HEK293 (cell line): ENCODE measurements around the gene ABCC12.

Experiments
- KLF8 ChIP-seq: fragments of 450-650 bp; formaldehyde crosslinking; IDR thresholded peaks from 2 replicates; pipeline ENCODE4 v1.5.1; 2016; ENCODE audit warnings: missing biosample characterization, missing genetic modification characterization
- PRDM1 ChIP-seq: fragments of 450-650 bp; formaldehyde crosslinking; IDR thresholded peaks from 2 replicates; pipeline ENCODE4; 2016; ENCODE audit warnings: missing biosample characterization, missing genetic modification characterization
- REST ChIP-seq: fragments of 450-650 bp; formaldehyde crosslinking; IDR thresholded peaks from 2 replicates; pipeline ENCODE4 v1.5.1; 2016; ENCODE audit warnings: missing biosample characterization, missing genetic modification characterization
- ZBTB8A ChIP-seq: fragments of 450-650 bp; formaldehyde crosslinking; IDR thresholded peaks from 2 replicates; pipeline ENCODE4 v1.5.1; 2016; ENCODE audit warnings: missing biosample characterization, missing genetic modification characterization
- ZNF510 ChIP-seq: fragments of 450-650 bp; formaldehyde crosslinking; IDR thresholded peaks from 2 replicates; pipeline ENCODE4 v1.5.1; 2018; ENCODE audit warnings: mild to moderate bottlenecking, missing genetic modification characterization, missing biosample characterization; ENCODE audit not compliant: insufficient replicate concordance
- TF ChIP-seq, protein P1 (sequence below): fragments of 450-650 bp; formaldehyde crosslinking; IDR thresholded peaks from 2 replicates; pipeline ENCODE4 v1.5.1; 2016; ENCODE audit warnings: missing biosample characterization, missing genetic modification characterization, borderline replicate concordance
- TF ChIP-seq, protein P2 (sequence below): fragments of 450-650 bp; formaldehyde crosslinking; IDR thresholded peaks from 2 replicates; pipeline ENCODE4 v1.5.1; 2016; ENCODE audit warnings: missing biosample characterization, missing genetic modification characterization
- TF ChIP-seq, protein P3 (sequence below): fragments of 450-650 bp; formaldehyde crosslinking; IDR thresholded peaks from 2 replicates; pipeline ENCODE4 v1.5.1; 2016; ENCODE audit warnings: missing biosample characterization, missing genetic modification characterization

DNA sequence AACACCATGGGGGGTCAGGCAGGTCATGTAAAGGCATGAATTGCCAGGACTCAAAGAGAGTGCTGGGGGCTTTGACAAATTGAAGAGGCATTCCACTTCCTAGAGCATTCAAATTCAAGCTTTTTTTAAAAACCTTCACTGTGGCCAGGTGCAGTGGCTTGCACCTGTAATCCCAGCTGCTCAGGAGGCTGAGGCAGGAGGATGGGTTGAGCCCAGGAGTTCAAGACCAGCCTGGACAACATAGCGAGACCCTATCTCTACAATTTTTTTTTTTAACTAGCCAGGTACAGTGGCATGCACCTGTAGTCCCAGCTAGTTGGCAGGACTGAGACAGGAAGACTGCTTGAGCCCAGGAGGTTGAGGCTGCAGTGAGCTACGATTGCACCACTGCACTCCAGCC is 17.2 kb downstream of the ABCC12 start:
- TF ChIP-seq, protein P1, sequence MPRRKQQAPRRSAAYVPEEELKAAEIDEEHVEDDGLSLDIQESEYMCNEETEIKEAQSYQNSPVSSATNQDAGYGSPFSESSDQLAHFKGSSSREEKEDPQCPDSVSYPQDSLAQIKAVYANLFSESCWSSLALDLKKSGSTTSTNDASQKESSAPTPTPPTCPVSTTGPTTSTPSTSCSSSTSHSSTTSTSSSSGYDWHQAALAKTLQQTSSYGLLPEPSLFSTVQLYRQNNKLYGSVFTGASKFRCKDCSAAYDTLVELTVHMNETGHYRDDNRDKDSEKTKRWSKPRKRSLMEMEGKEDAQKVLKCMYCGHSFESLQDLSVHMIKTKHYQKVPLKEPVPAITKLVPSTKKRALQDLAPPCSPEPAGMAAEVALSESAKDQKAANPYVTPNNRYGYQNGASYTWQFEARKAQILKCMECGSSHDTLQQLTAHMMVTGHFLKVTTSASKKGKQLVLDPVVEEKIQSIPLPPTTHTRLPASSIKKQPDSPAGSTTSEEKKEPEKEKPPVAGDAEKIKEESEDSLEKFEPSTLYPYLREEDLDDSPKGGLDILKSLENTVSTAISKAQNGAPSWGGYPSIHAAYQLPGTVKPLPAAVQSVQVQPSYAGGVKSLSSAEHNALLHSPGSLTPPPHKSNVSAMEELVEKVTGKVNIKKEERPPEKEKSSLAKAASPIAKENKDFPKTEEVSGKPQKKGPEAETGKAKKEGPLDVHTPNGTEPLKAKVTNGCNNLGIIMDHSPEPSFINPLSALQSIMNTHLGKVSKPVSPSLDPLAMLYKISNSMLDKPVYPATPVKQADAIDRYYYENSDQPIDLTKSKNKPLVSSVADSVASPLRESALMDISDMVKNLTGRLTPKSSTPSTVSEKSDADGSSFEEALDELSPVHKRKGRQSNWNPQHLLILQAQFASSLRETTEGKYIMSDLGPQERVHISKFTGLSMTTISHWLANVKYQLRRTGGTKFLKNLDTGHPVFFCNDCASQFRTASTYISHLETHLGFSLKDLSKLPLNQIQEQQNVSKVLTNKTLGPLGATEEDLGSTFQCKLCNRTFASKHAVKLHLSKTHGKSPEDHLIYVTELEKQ (tag by site-specific recombination), result no peak
- TF ChIP-seq, protein P2, sequence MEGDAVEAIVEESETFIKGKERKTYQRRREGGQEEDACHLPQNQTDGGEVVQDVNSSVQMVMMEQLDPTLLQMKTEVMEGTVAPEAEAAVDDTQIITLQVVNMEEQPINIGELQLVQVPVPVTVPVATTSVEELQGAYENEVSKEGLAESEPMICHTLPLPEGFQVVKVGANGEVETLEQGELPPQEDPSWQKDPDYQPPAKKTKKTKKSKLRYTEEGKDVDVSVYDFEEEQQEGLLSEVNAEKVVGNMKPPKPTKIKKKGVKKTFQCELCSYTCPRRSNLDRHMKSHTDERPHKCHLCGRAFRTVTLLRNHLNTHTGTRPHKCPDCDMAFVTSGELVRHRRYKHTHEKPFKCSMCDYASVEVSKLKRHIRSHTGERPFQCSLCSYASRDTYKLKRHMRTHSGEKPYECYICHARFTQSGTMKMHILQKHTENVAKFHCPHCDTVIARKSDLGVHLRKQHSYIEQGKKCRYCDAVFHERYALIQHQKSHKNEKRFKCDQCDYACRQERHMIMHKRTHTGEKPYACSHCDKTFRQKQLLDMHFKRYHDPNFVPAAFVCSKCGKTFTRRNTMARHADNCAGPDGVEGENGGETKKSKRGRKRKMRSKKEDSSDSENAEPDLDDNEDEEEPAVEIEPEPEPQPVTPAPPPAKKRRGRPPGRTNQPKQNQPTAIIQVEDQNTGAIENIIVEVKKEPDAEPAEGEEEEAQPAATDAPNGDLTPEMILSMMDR, result no peak
- TF ChIP-seq REST (tag by site-specific recombination), result no peak
- TF ChIP-seq, protein P3, sequence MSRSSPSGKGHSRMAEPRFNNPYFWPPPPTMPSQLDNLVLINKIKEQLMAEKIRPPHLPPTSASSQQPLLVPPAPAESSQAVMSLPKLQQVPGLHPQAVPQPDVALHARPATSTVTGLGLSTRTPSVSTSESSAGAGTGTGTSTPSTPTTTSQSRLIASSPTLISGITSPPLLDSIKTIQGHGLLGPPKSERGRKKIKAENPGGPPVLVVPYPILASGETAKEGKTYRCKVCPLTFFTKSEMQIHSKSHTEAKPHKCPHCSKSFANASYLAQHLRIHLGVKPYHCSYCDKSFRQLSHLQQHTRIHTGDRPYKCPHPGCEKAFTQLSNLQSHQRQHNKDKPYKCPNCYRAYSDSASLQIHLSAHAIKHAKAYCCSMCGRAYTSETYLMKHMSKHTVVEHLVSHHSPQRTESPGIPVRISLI (tag by site-specific recombination), result no peak
- TF ChIP-seq ZBTB8A (tag by site-specific recombination), result no peak
- TF ChIP-seq PRDM1 (tag by site-specific recombination), result no peak
- TF ChIP-seq ZNF510 (tag by site-specific recombination), result no peak
- TF ChIP-seq KLF8, result no peak
